GM12864 (cell line): ENCODE results near the gene CBFB.
"Not testable (repeated sequence)": the region's sequence is repeated elsewhere in the genome, so short reads cannot be mapped to it uniquely, and the experiment has no call there.

Experiments used
- DNase-seq: peaks from one replicate; pipeline ENCODE4 v3.0.0-alpha.2; 2011; ENCODE audit warnings: low read depth
- H3K4me3 ChIP-seq: 2 replicates; pipeline ENCODE4 v1.5.1; 2011; ENCODE audit warnings: mild to moderate bottlenecking, low read depth, low read length, control low read depth
- TF ChIP-seq, protein P1 (sequence below): IDR thresholded peaks from 2 replicates; pipeline ENCODE4 v1.5.1; 2011; ENCODE audit warnings: low read depth, mild to moderate bottlenecking, moderate library complexity, low read length, control low read depth, inconsistent platforms; ENCODE audit errors: missing control alignments

Gene CBFB

DNA sequence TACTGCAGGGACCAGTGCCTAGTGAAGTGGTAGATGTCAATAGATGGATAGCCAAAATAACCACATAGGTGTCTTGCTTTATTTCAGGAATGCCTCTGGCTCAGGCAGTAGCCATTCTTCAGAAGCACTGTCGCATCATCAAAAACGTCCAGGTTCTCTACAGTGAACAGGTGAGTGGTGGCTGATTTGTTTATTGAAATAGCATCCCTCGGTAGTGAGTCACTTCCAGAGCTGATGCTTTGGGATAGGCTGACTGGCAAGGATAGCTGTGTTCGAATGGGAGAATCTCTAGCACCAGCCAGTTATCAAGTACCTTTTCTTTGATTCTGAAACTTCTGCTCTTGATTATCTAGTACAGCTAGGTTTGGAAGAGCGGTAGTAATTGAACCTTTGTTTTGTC is 91.1 kb downstream of the CBFB start:
- H3K4me3 ChIP-seq: no peak overlapping the region
- TF ChIP-seq, protein P1, sequence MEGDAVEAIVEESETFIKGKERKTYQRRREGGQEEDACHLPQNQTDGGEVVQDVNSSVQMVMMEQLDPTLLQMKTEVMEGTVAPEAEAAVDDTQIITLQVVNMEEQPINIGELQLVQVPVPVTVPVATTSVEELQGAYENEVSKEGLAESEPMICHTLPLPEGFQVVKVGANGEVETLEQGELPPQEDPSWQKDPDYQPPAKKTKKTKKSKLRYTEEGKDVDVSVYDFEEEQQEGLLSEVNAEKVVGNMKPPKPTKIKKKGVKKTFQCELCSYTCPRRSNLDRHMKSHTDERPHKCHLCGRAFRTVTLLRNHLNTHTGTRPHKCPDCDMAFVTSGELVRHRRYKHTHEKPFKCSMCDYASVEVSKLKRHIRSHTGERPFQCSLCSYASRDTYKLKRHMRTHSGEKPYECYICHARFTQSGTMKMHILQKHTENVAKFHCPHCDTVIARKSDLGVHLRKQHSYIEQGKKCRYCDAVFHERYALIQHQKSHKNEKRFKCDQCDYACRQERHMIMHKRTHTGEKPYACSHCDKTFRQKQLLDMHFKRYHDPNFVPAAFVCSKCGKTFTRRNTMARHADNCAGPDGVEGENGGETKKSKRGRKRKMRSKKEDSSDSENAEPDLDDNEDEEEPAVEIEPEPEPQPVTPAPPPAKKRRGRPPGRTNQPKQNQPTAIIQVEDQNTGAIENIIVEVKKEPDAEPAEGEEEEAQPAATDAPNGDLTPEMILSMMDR: no peak
- no peak for DNase-seq

DNA sequence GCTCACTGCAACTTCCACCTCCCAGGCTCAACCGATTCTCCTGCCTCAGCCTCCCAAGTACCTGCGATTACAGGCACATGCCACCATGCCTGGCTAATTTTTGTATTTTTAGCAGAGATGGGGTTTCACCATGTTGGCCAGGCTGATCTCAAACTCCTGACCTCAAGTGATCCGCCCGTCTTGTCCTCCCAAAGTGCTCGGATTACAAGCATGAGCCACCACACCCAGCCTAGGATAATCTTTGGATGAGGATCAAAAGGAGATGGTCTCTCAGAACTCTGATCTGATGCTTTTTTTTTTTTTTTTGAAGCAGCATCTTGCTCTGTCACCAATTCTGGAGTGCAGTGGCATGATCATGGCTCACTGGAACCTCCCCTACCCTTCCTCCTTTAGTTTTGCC is 93.8 kb downstream of the CBFB start:
- DNase-seq, H3K4me3 ChIP-seq: not testable (repeated sequence)

DNA sequence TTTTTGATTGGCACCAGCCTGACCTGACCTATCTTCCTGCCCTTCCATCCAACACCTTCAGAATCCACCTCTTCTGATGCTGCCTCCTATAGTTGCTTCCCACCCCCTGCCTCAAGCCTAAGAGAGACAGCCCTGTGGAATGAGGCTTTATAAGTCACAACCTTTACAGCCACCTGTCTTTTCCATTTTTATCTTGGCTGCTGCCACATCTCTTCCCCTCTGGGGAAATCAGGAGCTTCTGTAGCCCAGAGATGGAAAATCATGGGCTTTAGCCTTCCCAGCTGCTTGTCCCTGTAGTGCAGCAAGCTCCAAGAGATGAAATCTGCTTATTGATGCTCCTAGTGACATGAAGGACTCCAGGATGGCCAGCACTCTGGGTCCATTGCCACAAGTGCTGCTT is 99.5 kb downstream of the CBFB start:
- TF ChIP-seq, protein P1: no peak
- no peak overlapping the region for H3K4me3 ChIP-seq

DNA sequence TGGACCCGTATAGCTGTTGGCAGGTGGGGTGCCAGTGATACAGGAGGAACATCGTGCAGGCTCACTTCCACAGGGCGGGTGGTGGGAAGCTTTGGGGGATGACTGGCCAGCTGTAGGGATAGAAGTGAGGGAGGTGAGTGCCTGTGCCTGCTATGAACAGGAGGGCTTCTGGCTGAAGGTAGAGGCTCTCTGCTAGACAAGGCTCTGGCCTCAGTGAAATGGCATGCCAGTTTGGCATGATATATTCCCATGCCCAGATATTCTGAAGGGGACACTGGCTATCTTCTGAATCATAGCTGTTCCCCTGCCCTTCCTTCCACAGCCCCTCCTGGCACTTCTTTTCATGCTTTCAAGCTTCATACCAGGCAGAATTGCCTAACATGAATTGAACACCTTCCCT is 99.9 kb downstream of the CBFB start:
- H3K4me3 ChIP-seq: no peak overlapping the region
- DNase-seq: no peak
- TF ChIP-seq, protein P1: no peak

More for the DNA sequence above, 99.5 kb downstream of the CBFB start:
- DNase-seq: no peak

DNA sequence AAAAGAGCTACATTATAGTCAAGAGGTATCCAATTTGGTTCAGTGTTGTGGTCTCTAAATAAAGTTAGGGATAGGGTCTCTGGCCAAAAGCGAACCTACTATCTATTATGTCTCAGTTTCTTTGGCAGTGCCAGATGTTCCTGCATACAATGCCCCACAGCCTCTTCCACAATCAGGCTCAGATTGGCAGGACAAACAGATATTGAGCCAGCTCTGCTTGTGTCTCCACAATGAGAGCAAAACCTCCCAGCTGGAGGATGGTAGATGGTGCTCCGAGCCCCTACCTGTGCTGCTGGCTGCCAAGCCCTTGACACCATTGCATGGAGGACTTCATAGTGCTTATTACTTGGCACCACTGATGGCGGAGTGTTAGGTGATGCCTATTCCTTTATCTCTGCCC is 100.5 kb downstream of the CBFB start:
- TF ChIP-seq, protein P1: no peak
- no peak for DNase-seq
- H3K4me3 ChIP-seq: no peak overlapping the region

DNA sequence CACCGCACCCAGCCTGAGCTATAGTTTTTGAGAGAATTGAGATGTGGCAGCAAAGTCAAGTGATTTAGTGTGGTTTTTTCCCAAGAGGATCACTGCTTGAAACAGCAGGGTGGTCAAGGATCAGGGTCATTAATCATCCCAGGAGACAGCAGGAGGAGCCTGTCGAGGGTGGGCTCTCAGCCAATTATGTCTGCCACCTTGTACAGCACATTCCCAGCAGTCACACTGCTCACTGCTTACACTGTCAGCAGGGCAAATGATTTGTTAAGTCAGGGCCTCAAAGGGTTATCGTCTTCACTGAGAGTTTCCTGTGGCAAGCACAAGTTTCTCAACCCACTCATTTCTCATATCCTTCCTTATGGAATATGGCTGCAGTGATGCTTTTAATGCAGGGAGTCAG is 108.7 kb downstream of the CBFB start:
- H3K4me3 ChIP-seq: no peak overlapping the region
- TF ChIP-seq, protein P1: no peak
- no peak for DNase-seq

DNA sequence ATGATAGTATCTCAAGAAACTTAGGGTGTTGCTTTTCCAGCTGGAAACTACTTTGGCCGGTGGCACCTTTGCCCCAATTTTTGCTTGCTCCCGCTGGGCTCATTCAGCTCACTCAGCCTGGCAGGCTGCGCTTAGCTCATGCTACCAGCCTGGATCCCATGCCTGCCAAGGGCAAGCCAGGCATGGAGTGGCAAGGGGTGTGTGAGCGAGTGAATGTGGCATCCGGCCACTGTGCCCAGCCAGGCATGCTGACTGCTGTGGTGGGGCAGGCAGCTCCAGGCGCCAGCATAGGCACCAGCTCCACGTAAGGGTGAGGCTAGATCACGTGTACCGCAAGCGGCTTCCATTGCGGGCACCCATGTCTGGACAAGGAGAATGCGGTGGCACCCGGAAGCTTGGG is 112.4 kb downstream of the CBFB start:
- DNase-seq: no peak
- TF ChIP-seq, protein P1: no peak
- H3K4me3 ChIP-seq: no peak overlapping the region

DNA sequence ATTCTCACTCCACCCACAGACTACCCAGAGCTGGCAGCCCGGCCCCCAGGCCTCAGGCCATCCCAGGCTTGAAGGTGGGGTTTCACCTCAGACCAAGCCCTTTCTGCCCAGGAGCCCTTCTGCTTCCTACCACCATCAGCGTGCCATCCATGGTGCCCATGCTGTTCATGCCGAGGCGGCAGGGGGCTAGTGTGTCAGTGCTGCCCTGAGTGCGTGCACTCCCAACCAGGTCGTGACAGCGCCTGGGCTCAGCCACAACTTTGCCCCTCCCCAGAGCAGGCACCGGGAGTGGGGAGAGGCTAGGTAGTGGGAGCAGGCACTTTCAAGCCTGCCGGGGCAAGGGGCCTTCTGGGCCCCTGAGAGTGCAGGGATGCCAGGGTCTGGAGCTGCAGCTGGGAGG is 113.4 kb downstream of the CBFB start:
- TF ChIP-seq, protein P1: no peak
- H3K4me3 ChIP-seq: no peak overlapping the region
- no peak for DNase-seq
